Vagina (tissue), 2 donors: ENCODE data around the gene CCNDBP1. TPM values are rescaled to one million over a fixed set of nuclear protein-coding genes. Genes with fewer than 3 reads are reported as not detected.
"Not testable (repeated sequence)": the region's sequence is repeated elsewhere in the genome, so short reads cannot be mapped to it uniquely, and the experiment has no call there.

Experiments
- DNase-seq, 2 donors: peaks; one replicate each; pipeline ENCODE4 v3.0.0-alpha.2; 2017; ENCODE audit errors: extremely low spot score in 2 of 2
- H3K27ac ChIP-seq: fragments of 200-600 bp; sonication (generic); one replicate; pipeline ENCODE4 v1.5.1; 2019
- H3K27me3 ChIP-seq: fragments of 200-600 bp; sonication (generic); one replicate; pipeline ENCODE4 v1.5.1; 2019
- H3K36me3 ChIP-seq, 2 donors: fragments of 200-600 bp; sonication (generic); one replicate each; pipeline ENCODE4 v1.5.1; 2017 to 2019
- H3K4me1 ChIP-seq: fragments of 200-600 bp; sonication (generic); one replicate; pipeline ENCODE4 v1.5.1; 2019
- H3K4me3 ChIP-seq, 2 donors: fragments of 200-600 bp; sonication (generic); 1 replicate in 1 of 2; 2 replicates in 1 of 2; pipeline ENCODE4 v1.5.1; 2016 to 2019
- H3K9me3 ChIP-seq: fragments of 200-600 bp; sonication (generic); one replicate; pipeline ENCODE4 v1.5.1; 2019
- POLR2A ChIP-seq, 2 donors: fragments of 450-650 bp; IDR thresholded peaks; one replicate each; pipeline ENCODE4 v1.6.1; 2017; ENCODE audit warnings: antibody characterized with exemption in 2 of 2, mild to moderate bottlenecking in 2 of 2, moderate library complexity in 2 of 2
- POLR2AphosphoS5 ChIP-seq, 2 donors: sonication (generic); formaldehyde crosslinking; IDR thresholded peaks; one replicate each; pipeline ENCODE4 v1.9.0; 2017; ENCODE audit warnings: antibody characterized with exemption in 2 of 2, mild to moderate bottlenecking in 2 of 2, low read depth in 1 of 2; ENCODE audit not compliant: insufficient read depth in 1 of 2
- intact Hi-C: fragments of 100-400 bp; cut with DNase I; formaldehyde crosslinking; loops from one replicate; pipeline ENCODE4 v1.15.1; 2023
- total RNA-seq: library from RNA; depleted of rRNA; stranded (reverse); fragments of >200 nt; gene quantifications from one replicate; pipeline ENCODE4 v1.2.3, GENCODE V29; 2016
- TF ChIP-seq, protein P1 (sequence below), 3 experiments: fragments of 450-650 bp in 2 of 3; fragments of 200-600 bp in 1 of 3; sonication (generic) in 1 of 3; IDR thresholded peaks; one replicate each; pipeline ENCODE4 v1.5.1; 2017 to 2019; ENCODE audit warnings: antibody characterized with exemption in 3 of 3, mild to moderate bottlenecking in 2 of 3, moderate library complexity in 2 of 3

Gene CCNDBP1
- total RNA-seq, 1 donor from 2014 or later: 43.2 TPM

GRCh38 chr15:43168192-43169107, 16.8 kb upstream of the CCNDBP1 start:
- H3K36me3 ChIP-seq: peaks cover 0 to 20% of the 10 kb centered on the region in 2 donors
- intact Hi-C loops: no loop called here
- DNase-seq: no peak

GRCh38 chr15:43169888-43170287, 15.3 kb upstream of the CCNDBP1 start:
- no peaks in the 10 kb centered on the region for H3K9me3 ChIP-seq
- DNase-seq: no peak
- no peaks in the 10 kb centered on the region for H3K4me1 ChIP-seq
- H3K36me3 ChIP-seq: peaks cover 0 to 20% of the 10 kb centered on the region in 2 donors
- TF ChIP-seq, protein P1, sequence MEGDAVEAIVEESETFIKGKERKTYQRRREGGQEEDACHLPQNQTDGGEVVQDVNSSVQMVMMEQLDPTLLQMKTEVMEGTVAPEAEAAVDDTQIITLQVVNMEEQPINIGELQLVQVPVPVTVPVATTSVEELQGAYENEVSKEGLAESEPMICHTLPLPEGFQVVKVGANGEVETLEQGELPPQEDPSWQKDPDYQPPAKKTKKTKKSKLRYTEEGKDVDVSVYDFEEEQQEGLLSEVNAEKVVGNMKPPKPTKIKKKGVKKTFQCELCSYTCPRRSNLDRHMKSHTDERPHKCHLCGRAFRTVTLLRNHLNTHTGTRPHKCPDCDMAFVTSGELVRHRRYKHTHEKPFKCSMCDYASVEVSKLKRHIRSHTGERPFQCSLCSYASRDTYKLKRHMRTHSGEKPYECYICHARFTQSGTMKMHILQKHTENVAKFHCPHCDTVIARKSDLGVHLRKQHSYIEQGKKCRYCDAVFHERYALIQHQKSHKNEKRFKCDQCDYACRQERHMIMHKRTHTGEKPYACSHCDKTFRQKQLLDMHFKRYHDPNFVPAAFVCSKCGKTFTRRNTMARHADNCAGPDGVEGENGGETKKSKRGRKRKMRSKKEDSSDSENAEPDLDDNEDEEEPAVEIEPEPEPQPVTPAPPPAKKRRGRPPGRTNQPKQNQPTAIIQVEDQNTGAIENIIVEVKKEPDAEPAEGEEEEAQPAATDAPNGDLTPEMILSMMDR (IDR thresholded peaks at IDR 0.05): no peak
- no peak for TF ChIP-seq POLR2AphosphoS5 (IDR thresholded peaks at IDR 0.05; ENCODE audit: insufficient read depth in 1 of 2, low read depth in 1 of 2)
- no peak for TF ChIP-seq POLR2A (IDR thresholded peaks at IDR 0.05)
- intact Hi-C loops: no loop called here
- H3K27me3 ChIP-seq: no peaks in the 10 kb centered on the region
- H3K27ac ChIP-seq: no peak overlapping the region
- H3K4me3 ChIP-seq: no peak overlapping the region

More at GRCh38 chr15:43168192-43169107, 16.8 kb upstream of the CCNDBP1 start:
- H3K4me1 ChIP-seq: no peaks in the 10 kb centered on the region
- no peak for TF ChIP-seq POLR2AphosphoS5 (IDR thresholded peaks at IDR 0.05; ENCODE audit: insufficient read depth in 1 of 2, low read depth in 1 of 2)
- TF ChIP-seq, protein P1 (IDR thresholded peaks at IDR 0.05): no peak
- no peak for TF ChIP-seq POLR2A (IDR thresholded peaks at IDR 0.05)
- H3K27ac ChIP-seq: no peak overlapping the region
- no peak overlapping the region for H3K4me3 ChIP-seq
- no peaks in the 10 kb centered on the region for H3K9me3 ChIP-seq
- no peaks in the 10 kb centered on the region for H3K27me3 ChIP-seq

GRCh38 chr15:43175656-43176309, 9.4 kb upstream of the CCNDBP1 start:
- H3K36me3 ChIP-seq, H3K4me1 ChIP-seq, H3K27ac ChIP-seq, H3K9me3 ChIP-seq, DNase-seq, H3K4me3 ChIP-seq, H3K27me3 ChIP-seq, intact Hi-C loops: not testable (repeated sequence)

GRCh38 chr15:43177147-43177546, 8.1 kb upstream of the CCNDBP1 start:
- H3K36me3 ChIP-seq, H3K27me3 ChIP-seq, H3K9me3 ChIP-seq, H3K4me1 ChIP-seq, H3K27ac ChIP-seq, H3K4me3 ChIP-seq, DNase-seq, intact Hi-C loops: not testable (repeated sequence)

DNA sequence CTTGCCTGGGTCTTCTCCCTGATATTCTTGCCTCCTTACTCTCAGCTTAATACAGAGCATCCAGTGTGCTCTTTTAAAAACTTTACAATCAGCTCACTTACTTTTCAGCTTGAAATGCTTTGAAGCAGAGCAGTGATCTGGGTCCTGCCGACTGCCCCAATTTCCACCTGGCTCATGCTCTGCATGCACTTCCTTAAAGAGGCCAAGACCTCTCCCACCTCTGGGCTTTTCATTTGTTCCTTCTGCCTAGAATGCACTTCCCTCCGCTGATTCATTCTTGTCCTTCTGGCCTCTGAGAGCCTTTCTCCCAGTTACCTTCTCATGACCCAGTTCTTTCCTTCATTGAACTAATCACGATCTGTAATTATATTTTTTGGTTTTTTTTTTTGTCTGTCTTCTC, 1.9 kb upstream of the CCNDBP1 start:
- TF ChIP-seq, protein P1 (IDR thresholded peaks at IDR 0.05): no peak
- TF ChIP-seq POLR2AphosphoS5 (IDR thresholded peaks at IDR 0.05; ENCODE audit: insufficient read depth in 1 of 2, low read depth in 1 of 2) (no peak), POLR2A (IDR thresholded peaks at IDR 0.05) (no peak)
- no peak for DNase-seq
- Histone ChIP-seq H3K36me3 (peaks cover 0 to 3% of the 10 kb centered on the region in 2 donors), H3K27ac (no peak overlapping the region), H3K27me3 (no peaks in the 10 kb centered on the region), H3K4me3 (no peak overlapping the region), H3K4me1 (peaks cover 17% of the 10 kb centered on the region), H3K9me3 (no peaks in the 10 kb centered on the region)
- intact Hi-C loops: no loop called here
